ENCODE measurements around the gene DBX2. TPM values are rescaled to one million over a fixed set of nuclear protein-coding genes. Genes with fewer than 3 reads are reported as not detected.
"Not testable (repeated sequence)": the region's sequence is repeated elsewhere in the genome, so short reads cannot be mapped to it uniquely, and the experiment has no call there.

DBX2 gene
- total RNA-seq, 1 experiment from 2014 or later: not detected

- no peak for DNase-seq (ENCODE audit: low read depth)
These were observed 40.8 kb downstream of the DBX2 start for GRCh38 chr12:45010059-45010458.

- DNase-seq (ENCODE audit: low read depth): no peak
These were observed 42.7 kb downstream of the DBX2 start for GRCh38 chr12:45008211-45008610.

GRCh38 chr12:44999355-44999754 is 51.5 kb downstream of the DBX2 start:
- DNase-seq (ENCODE audit: low read depth): no peak

GRCh38 chr12:44993161-44993560 is 57.7 kb downstream of the DBX2 start:
- no peak for DNase-seq (ENCODE audit: low read depth)

- not testable (repeated sequence) for DNase-seq (ENCODE audit: low read depth)
These were observed 66.0 kb downstream of the DBX2 start for GRCh38 chr12:44984863-44985262.

GRCh38 chr12:44979918-44980317 is 71.0 kb downstream of the DBX2 start:
- DNase-seq (ENCODE audit: low read depth): no peak

- no peak for DNase-seq (ENCODE audit: low read depth)
These were observed 74.7 kb downstream of the DBX2 start for GRCh38 chr12:44976246-44976645.

GRCh38 chr12:44972746-44973421 is 78.0 kb downstream of the DBX2 start:
- DNase-seq (ENCODE audit: low read depth): peak; percentile 2

- no peak for DNase-seq (ENCODE audit: low read depth)
These were observed 81.9 kb downstream of the DBX2 start for GRCh38 chr12:44968965-44969364.

Other genes starting within 250 kb of the DBX2 start
- gene NELL2, start 174.8 kb downstream of the DBX2 start, total RNA-seq (2014; rRNA removed; shearing (Covaris generic)): 0.25 TPM in 1 of 2 replicates, not detected in the other
- gene ANO6, start 165.0 kb upstream of the DBX2 start, total RNA-seq (2014; rRNA removed; shearing (Covaris generic)): 39.9 and 64.2 TPM in 2 replicates